Body of pancreas (tissue), 4 donors: ENCODE results near the gene COL19A1. TPM values are rescaled to one million over a fixed set of nuclear protein-coding genes. Genes with fewer than 3 reads are reported as not detected.
"Not testable (repeated sequence)": the region's sequence is repeated elsewhere in the genome, so short reads cannot be mapped to it uniquely, and the experiment has no call there.

ENCODE experiments used
- ATAC-seq: fragments of 150-250 bp; one replicate; pipeline ENCODE4 v1.9.1; 2016
- DNase-seq, 4 donors: peaks; one replicate each; pipeline ENCODE4 v3.0.0-alpha.2; 2019
- H3K27ac ChIP-seq, 4 donors: fragments of 200-600 bp; sonication (generic); 1 replicate in 3 of 4; 2 replicates in 1 of 4; pipeline versions ENCODE4 v1.5.1 to v1.6.1; 2016 to 2019; ENCODE audit warnings: mild to moderate bottlenecking in 1 of 4, mixed read lengths in 1 of 4, moderate library complexity in 1 of 4
- H3K27me3 ChIP-seq, 2 donors: fragments of 200-600 bp; sonication (generic); one replicate each; pipeline ENCODE4 v1.6.0; 2016; ENCODE audit warnings: mild to moderate bottlenecking in 1 of 2
- H3K36me3 ChIP-seq, 2 donors: fragments of 200-600 bp; sonication (generic); replicated peaks in 1 of 2; 2 replicates each; pipeline ENCODE4 v1.5.1; 2016; ENCODE audit warnings: low read depth in 2 of 2; ENCODE audit not compliant: insufficient read depth in 1 of 2
- H3K4me1 ChIP-seq: fragments of 200-600 bp; sonication (generic); one replicate; pipeline ENCODE4 v1.6.0; 2016
- H3K4me3 ChIP-seq, 2 donors: fragments of 200-600 bp; sonication (generic); 1 replicate in 1 of 2; 2 replicates in 1 of 2; pipeline ENCODE4 v1.5.1; 2016 to 2019
- H3K9me3 ChIP-seq, 3 donors: fragments of 200-600 bp; sonication (generic); 1 replicate in 2 of 3; 2 replicates in 1 of 3; pipeline ENCODE4 v1.5.1; 2016
- CTCF ChIP-seq, 7 experiments: fragments of 450-650 bp in 4 of 7; fragments of 200-600 bp in 3 of 7; sonication (generic) in 3 of 7; IDR thresholded peaks; one replicate each; pipeline ENCODE4 v1.5.1; 2016 to 2019; ENCODE audit warnings: antibody characterized with exemption in 7 of 7
- POLR2A ChIP-seq, 3 donors: fragments of 450-650 bp; IDR thresholded peaks; one replicate each; pipeline ENCODE4 v1.6.1; 2016; ENCODE audit warnings: antibody characterized with exemption in 3 of 3, mild to moderate bottlenecking in 2 of 3
- WGBS, 2 donors: methylation state at CpG; one replicate each; pipeline ENCODE4 v1.1.5; 2017; 5-methylcytosine and 5-hydroxymethylcytosine counted together
- intact Hi-C: fragments of 100-400 bp; cut with DNase I; formaldehyde crosslinking; loops from one replicate; pipeline ENCODE4 v1.15.1; 2023
- total RNA-seq, 2 donors: library from RNA; depleted of rRNA; stranded (reverse); fragments of >200 nt; gene quantifications; one replicate each; pipeline ENCODE4 v1.1.0, GENCODE V29; 2016

COL19A1 gene
- total RNA-seq, 2 donors from 2014 or later = 0.26 to 1.6 TPM

- H3K9me3 ChIP-seq = no peaks in the 10 kb centered on the region
- 74 to 97% methylated on average over 1 of the region's 1 CpG for WGBS, 2 donors
- H3K4me3 ChIP-seq = no peak overlapping the region
- no peaks in the 10 kb centered on the region for H3K27me3 ChIP-seq
- intact Hi-C loops = no loop called here
- TF ChIP-seq CTCF (IDR thresholded peaks at IDR 0.05) (no peak), POLR2A (IDR thresholded peaks at IDR 0.05) (no peak)
- no peak for ATAC-seq
- H3K27ac ChIP-seq = no peak overlapping the region
- H3K36me3 ChIP-seq = no peaks in the 10 kb centered on the region
- no peaks in the 10 kb centered on the region for H3K4me1 ChIP-seq
- no peak for DNase-seq
Measured at GRCh38 chr6:69954733-69955132, 88.4 kb downstream of the COL19A1 start.

GRCh38 chr6:69957985-69958559, 91.7 kb downstream of the COL19A1 start:
- DNase-seq (no peak), ATAC-seq (no peak)
- no peaks in the 10 kb centered on the region for H3K9me3 ChIP-seq
- TF ChIP-seq POLR2A (IDR thresholded peaks at IDR 0.05) (no peak), CTCF (IDR thresholded peaks at IDR 0.05) (no peak)
- H3K36me3 ChIP-seq = no peaks in the 10 kb centered on the region
- no peak overlapping the region for H3K27ac ChIP-seq
- H3K27me3 ChIP-seq = no peaks in the 10 kb centered on the region
- intact Hi-C loops = no loop called here
- WGBS, 2 donors = 82 to 83% methylated on average over 3 of the region's 3 CpGs
- H3K4me1 ChIP-seq = no peaks in the 10 kb centered on the region
- H3K4me3 ChIP-seq = no peak overlapping the region

GRCh38 chr6:69958978-69959377, 92.6 kb downstream of the COL19A1 start:
- TF ChIP-seq POLR2A (IDR thresholded peaks at IDR 0.05) (no peak), CTCF (IDR thresholded peaks at IDR 0.05) (no peak)
- Histone ChIP-seq H3K9me3 (no peaks in the 10 kb centered on the region), H3K4me3 (no peak overlapping the region), H3K27me3 (no peaks in the 10 kb centered on the region), H3K27ac (no peak overlapping the region), H3K36me3 (no peaks in the 10 kb centered on the region), H3K4me1 (no peaks in the 10 kb centered on the region)
- intact Hi-C loops = no loop called here
- no peak for DNase-seq
- WGBS, 2 donors = 55 to 60% methylated on average over 1 of the region's 1 CpG
- no peak for ATAC-seq

- DNase-seq, H3K4me3 ChIP-seq, intact Hi-C loops, ATAC-seq, H3K36me3 ChIP-seq, H3K27ac ChIP-seq, H3K27me3 ChIP-seq, H3K9me3 ChIP-seq, H3K4me1 ChIP-seq: not testable (repeated sequence)
- WGBS, 2 donors = 86 to 89% methylated on average over 16 of the region's 16 CpGs
Measured at GRCh38 chr6:69965974-69966373, 99.6 kb downstream of the COL19A1 start.

- H3K4me1 ChIP-seq = no peaks in the 10 kb centered on the region
- no peak for DNase-seq
- intact Hi-C loops = no loop called here
- TF ChIP-seq CTCF (IDR thresholded peaks at IDR 0.05) (no peak), POLR2A (IDR thresholded peaks at IDR 0.05) (no peak)
- H3K27me3 ChIP-seq = no peaks in the 10 kb centered on the region
- ATAC-seq = no peak
- no peak overlapping the region for H3K27ac ChIP-seq
- 42 to 53% methylated on average over 2 of the region's 2 CpGs for WGBS, 2 donors
- H3K4me3 ChIP-seq = no peak overlapping the region
- H3K9me3 ChIP-seq = no peaks in the 10 kb centered on the region
- no peaks in the 10 kb centered on the region for H3K36me3 ChIP-seq
Measured at GRCh38 chr6:69973138-69973537, 106.8 kb downstream of the COL19A1 start.
